ENCODE measurements around the gene FUT2. TPM values are rescaled to one million over a fixed set of nuclear protein-coding genes. Genes with fewer than 3 reads are reported as not detected.

FUT2 gene
- total and polyA plus RNA-seq, 2 donors (not counting 1 experiment from before 2014, with no cell fraction given): under 0.01 TPM; not detected in 1

DNA sequence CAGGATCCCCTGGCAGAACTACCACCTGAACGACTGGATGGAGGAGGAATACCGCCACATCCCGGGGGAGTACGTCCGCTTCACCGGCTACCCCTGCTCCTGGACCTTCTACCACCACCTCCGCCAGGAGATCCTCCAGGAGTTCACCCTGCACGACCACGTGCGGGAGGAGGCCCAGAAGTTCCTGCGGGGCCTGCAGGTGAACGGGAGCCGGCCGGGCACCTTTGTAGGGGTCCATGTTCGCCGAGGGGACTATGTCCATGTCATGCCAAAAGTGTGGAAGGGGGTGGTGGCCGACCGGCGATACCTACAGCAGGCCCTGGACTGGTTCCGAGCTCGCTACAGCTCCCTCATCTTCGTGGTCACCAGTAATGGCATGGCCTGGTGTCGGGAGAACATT lies 7.5 kb downstream of the FUT2 start:
- H3K4me2 ChIP-seq (ENCODE audit: extremely low read depth, insufficient read depth, low read length): no peak overlapping the region
- no peaks in the 10 kb centered on the region for H3K9me3 ChIP-seq (ENCODE audit: control insufficient read depth, insufficient read depth, low read depth, low read length)
- peaks cover 2% of the 10 kb centered on the region for H3K4me1 ChIP-seq (ENCODE audit: control insufficient read depth, extremely low read depth, insufficient read depth, low read length)
- H3K9ac ChIP-seq (ENCODE audit: insufficient read depth, low read length): no peak overlapping the region
- H3K79me2 ChIP-seq (ENCODE audit: control insufficient read depth, insufficient read depth, low read length): no peaks in the 10 kb centered on the region
- no peak overlapping the region for H2AFZ ChIP-seq (ENCODE audit: low read length)
- no peak overlapping the region for H3K4me3 ChIP-seq (replicated peaks in 1 of 4; ENCODE audit: control extremely low read depth in 1 of 4, insufficient read depth in 1 of 4, low read depth in 3 of 4, low read length in 4 of 4)
- no peak for DNase-seq (ENCODE audit: low read depth in 2 of 2)
- H3K27ac ChIP-seq (ENCODE audit: insufficient read depth, low read length): no peak overlapping the region
- H4K20me1 ChIP-seq (ENCODE audit: control insufficient read depth, extremely low read depth, insufficient read depth, low read length): no peaks in the 10 kb centered on the region
- H3K36me3 ChIP-seq (ENCODE audit: control insufficient read depth, insufficient read depth, low read length): no peaks in the 10 kb centered on the region
- no peak for TF ChIP-seq CTCF (conservative IDR thresholded peaks at IDR 0.05 in 1 of 2, IDR thresholded peaks at IDR 0.05 in 1 of 2; ENCODE audit: low read depth in 1 of 2, low read length in 2 of 2)
- TF ChIP-seq EZH2 (IDR thresholded peaks at IDR 0.05; ENCODE audit: low read length, missing control alignments): no peak
- no peaks in the 10 kb centered on the region for H3K27me3 ChIP-seq (ENCODE audit: control insufficient read depth, insufficient read depth, low read length)

GRCh38 chr19:48705431-48705830 lies 9.7 kb downstream of the FUT2 start:
- no peak for TF ChIP-seq EZH2 (IDR thresholded peaks at IDR 0.05; ENCODE audit: low read length, missing control alignments)
- TF ChIP-seq CTCF (conservative IDR thresholded peaks at IDR 0.05 in 1 of 2, IDR thresholded peaks at IDR 0.05 in 1 of 2; ENCODE audit: low read depth in 1 of 2, low read length in 2 of 2): no peak
- Histone ChIP-seq H3K27me3 (ENCODE audit: control insufficient read depth, insufficient read depth, low read length) (no peaks in the 10 kb centered on the region), H3K4me1 (ENCODE audit: control insufficient read depth, extremely low read depth, insufficient read depth, low read length) (no peaks in the 10 kb centered on the region), H3K79me2 (ENCODE audit: control insufficient read depth, insufficient read depth, low read length) (no peaks in the 10 kb centered on the region), H3K4me2 (ENCODE audit: extremely low read depth, insufficient read depth, low read length) (no peak overlapping the region), H2AFZ (ENCODE audit: low read length) (no peak overlapping the region), H3K9me3 (ENCODE audit: control insufficient read depth, insufficient read depth, low read depth, low read length) (no peaks in the 10 kb centered on the region), H3K36me3 (ENCODE audit: control insufficient read depth, insufficient read depth, low read length) (no peaks in the 10 kb centered on the region), H4K20me1 (ENCODE audit: control insufficient read depth, extremely low read depth, insufficient read depth, low read length) (no peaks in the 10 kb centered on the region), H3K9ac (ENCODE audit: insufficient read depth, low read length) (no peak overlapping the region), H3K4me3 (replicated peaks in 1 of 4; ENCODE audit: control extremely low read depth in 1 of 4, insufficient read depth in 1 of 4, low read depth in 3 of 4, low read length in 4 of 4) (no peak overlapping the region), H3K27ac (ENCODE audit: insufficient read depth, low read length) (no peak overlapping the region)
- DNase-seq (ENCODE audit: low read depth in 2 of 2): no peak

DNA sequence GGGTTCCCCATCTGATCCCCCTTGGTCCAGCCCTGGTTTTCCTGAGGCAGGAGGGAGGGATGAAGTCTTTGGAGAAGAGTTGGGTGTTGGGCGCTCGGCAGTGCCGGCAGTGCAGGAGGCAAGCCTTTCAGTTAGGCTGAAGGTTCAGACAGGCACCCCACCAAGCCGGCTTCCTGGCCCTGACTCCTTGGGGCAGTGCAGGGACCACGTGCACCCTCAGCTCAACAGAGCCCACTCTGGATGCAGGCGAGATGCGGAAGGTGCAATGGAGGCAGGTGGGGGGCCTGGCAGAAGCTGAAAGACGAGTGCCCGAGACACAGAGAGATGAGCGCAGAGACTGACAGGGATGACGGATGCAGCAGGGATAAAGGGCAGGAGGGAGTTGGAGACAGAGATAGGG lies 12.7 kb downstream of the FUT2 start:
- no peak overlapping the region for H3K9ac ChIP-seq (ENCODE audit: insufficient read depth, low read length)
- no peak overlapping the region for H3K4me3 ChIP-seq (replicated peaks in 1 of 4; ENCODE audit: control extremely low read depth in 1 of 4, insufficient read depth in 1 of 4, low read depth in 3 of 4, low read length in 4 of 4)
- H4K20me1 ChIP-seq (ENCODE audit: control insufficient read depth, extremely low read depth, insufficient read depth, low read length): no peaks in the 10 kb centered on the region
- peaks cover 5% of the 10 kb centered on the region for H3K4me1 ChIP-seq (ENCODE audit: control insufficient read depth, extremely low read depth, insufficient read depth, low read length)
- H2AFZ ChIP-seq (ENCODE audit: low read length): no peak overlapping the region
- no peak overlapping the region for H3K27ac ChIP-seq (ENCODE audit: insufficient read depth, low read length)
- no peak overlapping the region for H3K4me2 ChIP-seq (ENCODE audit: extremely low read depth, insufficient read depth, low read length)
- H3K79me2 ChIP-seq (ENCODE audit: control insufficient read depth, insufficient read depth, low read length): no peaks in the 10 kb centered on the region
- no peaks in the 10 kb centered on the region for H3K36me3 ChIP-seq (ENCODE audit: control insufficient read depth, insufficient read depth, low read length)
- DNase-seq (ENCODE audit: low read depth in 2 of 2): no peak
- H3K27me3 ChIP-seq (ENCODE audit: control insufficient read depth, insufficient read depth, low read length): no peaks in the 10 kb centered on the region
- TF ChIP-seq CTCF (conservative IDR thresholded peaks at IDR 0.05 in 1 of 2, IDR thresholded peaks at IDR 0.05 in 1 of 2; ENCODE audit: low read depth in 1 of 2, low read length in 2 of 2): no peak
- TF ChIP-seq EZH2 (IDR thresholded peaks at IDR 0.05; ENCODE audit: low read length, missing control alignments): no peak
- H3K9me3 ChIP-seq (ENCODE audit: control insufficient read depth, insufficient read depth, low read depth, low read length): no peaks in the 10 kb centered on the region
